K562 (cell line): ENCODE measurements around the gene KNOP1. TPM values are rescaled to one million over a fixed set of nuclear protein-coding genes. Genes with fewer than 3 reads are reported as not detected.

ENCODE experiments used
- ATAC-seq: fragments of 200-7000 bp; cut with Tn5 transposase; 3 replicates; pipeline ENCODE4 v1.9.1; 2020; ENCODE audit warnings: moderate library complexity
- BruUV-seq: library from RNA; stranded (reverse); fragments of 400-500 nt; replicated peaks from 2 replicates; lab custom pipeline; 2021; lab: Mats Ljungman, UMichigan
- CTCF ChIA-PET: fragments of 300-600 bp; formaldehyde crosslinking; extraction: SDS; loops from one replicate; lab custom pipeline; 2021; ENCODE audit warnings: low intra/inter-chr PET ratio; lab: Yijun Ruan, JAX
- POLR2A ChIA-PET: fragments of 300-600, 350-650 bp; sonication (Branson Sonifier 250); formaldehyde crosslinking; extraction: SDS; loops from one replicate; lab custom pipeline; 2021; ENCODE audit warnings: antibody characterized with exemption, inconsistent platforms; lab: Yijun Ruan, JAX
- DNase-seq, 4 experiments: peaks; one replicate each; pipeline versions ENCODE4 v3.0.0 to v3.0.0-alpha.2; 2011 to 2018; ENCODE audit warnings: low spot score in 3 of 4, mixed read lengths in 3 of 4; ENCODE audit errors: extremely low read depth in 1 of 4
- FAIRE-seq: peaks from 2 replicates; lab custom pipeline; 2011; peaks lifted over from hg19 to GRCh38; lab: Jason Lieb, UNC
- H2AFZ ChIP-seq: 2 replicates; pipeline ENCODE4 v1.6.0; 2011; ENCODE audit warnings: low read depth, low read length, control low read depth, inconsistent platforms
- H3K27ac ChIP-seq: fragments of 200-600 bp; 3 replicates; pipeline ENCODE4 v1.8.0; 2011; ENCODE audit warnings: low read depth, mild to moderate bottlenecking, control low read depth, inconsistent platforms, low read length, moderate library complexity, mixed read lengths; ENCODE audit errors: extremely low read depth
- H3K27me3 ChIP-seq, 2 experiments: fragments of 300-600 bp in 1 of 2; 2 replicates in 1 of 2; 3 replicates in 1 of 2; pipeline versions ENCODE4 v1.6.0 to v1.8.0; 2011; ENCODE audit warnings: inconsistent platforms in 2 of 2, low read length in 2 of 2, mild to moderate bottlenecking in 1 of 2, mixed read lengths in 1 of 2, moderate library complexity in 1 of 2; ENCODE audit not compliant: control insufficient read depth in 2 of 2, insufficient read depth in 2 of 2
- H3K36me3 ChIP-seq: fragments of 300-600 bp; 3 replicates; pipeline ENCODE4 v1.8.0; 2011; ENCODE audit warnings: mild to moderate bottlenecking, low read length, inconsistent platforms; ENCODE audit not compliant: control insufficient read depth, insufficient read depth
- H3K4me1 ChIP-seq, 2 experiments: fragments of 200-600 bp in 1 of 2; replicated peaks in 1 of 2; 2 replicates in 1 of 2; 3 replicates in 1 of 2; pipeline versions ENCODE4 v1.5.1 to v1.8.0; 2011; ENCODE audit warnings: inconsistent platforms in 2 of 2, low read length in 2 of 2, mild to moderate bottlenecking in 1 of 2, mixed read lengths in 1 of 2, moderate library complexity in 1 of 2; ENCODE audit not compliant: control insufficient read depth in 2 of 2, insufficient read depth in 2 of 2
- H3K4me2 ChIP-seq: 2 replicates; pipeline ENCODE4 v1.6.1; 2011; ENCODE audit warnings: low read length, control low read depth, inconsistent platforms, mixed read lengths; ENCODE audit not compliant: insufficient read depth
- H3K4me3 ChIP-seq: fragments of 200-600 bp; sonication (generic), shearing (Covaris generic); 2 replicates; pipeline ENCODE4 v1.5.1; 2016; ENCODE audit warnings: control low read depth, inconsistent platforms
- H3K79me2 ChIP-seq: fragments of 200-600 bp; 3 replicates; pipeline ENCODE4 v1.8.0; 2011; ENCODE audit warnings: low read length, inconsistent platforms; ENCODE audit not compliant: control insufficient read depth, insufficient read depth
- H3K9ac ChIP-seq, 2 experiments: 2 replicates each; pipeline versions ENCODE4 v1.6.0 to v1.6.1; 2011; ENCODE audit warnings: low read depth in 2 of 2, low read length in 2 of 2, control low read depth in 1 of 2, inconsistent platforms in 1 of 2, mild to moderate bottlenecking in 1 of 2, mixed read lengths in 1 of 2; ENCODE audit not compliant: insufficient read depth in 1 of 2
- H3K9me1 ChIP-seq: one replicate; pipeline ENCODE4 v1.6.0; 2011; ENCODE audit warnings: inconsistent platforms, mild to moderate bottlenecking, low read length, moderate library complexity; ENCODE audit not compliant: control insufficient read depth, insufficient read depth
- H3K9me3 ChIP-seq: replicated peaks from 2 replicates; pipeline ENCODE4 v1.5.1; 2011; ENCODE audit warnings: low read depth, low read length, inconsistent platforms; ENCODE audit not compliant: control insufficient read depth, insufficient read depth
- H4K20me1 ChIP-seq: replicated peaks from 2 replicates; pipeline ENCODE4 v1.6.1; 2011; ENCODE audit warnings: low read length, inconsistent platforms, mixed read lengths; ENCODE audit not compliant: control insufficient read depth, insufficient read depth
- ADNP ChIP-seq: fragments of 200-800 bp; sonication (Bioruptor generic); IDR thresholded peaks from 2 replicates; pipeline ENCODE4 v1.6.1; 2016; ENCODE audit warnings: missing genetic modification characterization, missing compliant biosample characterization
- CUX1 ChIP-seq: fragments of 200-800 bp; sonication (Bioruptor generic); IDR thresholded peaks from 2 replicates; pipeline ENCODE4 v1.6.1; 2016; ENCODE audit warnings: missing genetic modification characterization, missing compliant biosample characterization
- EWSR1 ChIP-seq: fragments of 450-650 bp; IDR thresholded peaks from 2 replicates; pipeline ENCODE4 v1.6.1; 2018; ENCODE audit warnings: borderline replicate concordance, mild to moderate bottlenecking, low read depth, moderate library complexity; ENCODE audit not compliant: partially characterized antibody
- HMGXB4 ChIP-seq: sonication (generic); formaldehyde crosslinking; IDR thresholded peaks from 2 replicates; pipeline ENCODE4 v1.8.1; 2023; ENCODE audit warnings: mild to moderate bottlenecking, missing genetic modification reagents
- KDM1A ChIP-seq, 2 experiments: fragments of 450-650 bp; IDR thresholded peaks; 2 replicates each; pipeline ENCODE4 v1.6.1; 2016; ENCODE audit warnings: mild to moderate bottlenecking in 2 of 2
- NFRKB ChIP-seq: fragments of 450-650 bp; IDR thresholded peaks from 2 replicates; pipeline ENCODE4 v1.6.1; 2016; ENCODE audit warnings: low read depth
- PATZ1 ChIP-seq: fragments of 250-450 bp; sonication (Bioruptor Pico); IDR thresholded peaks from 2 replicates; pipeline ENCODE4 v1.5.0; 2020; ENCODE audit warnings: mild to moderate bottlenecking, borderline replicate concordance
- PRDM10 ChIP-seq: fragments of 450-650 bp; IDR thresholded peaks from 2 replicates; pipeline ENCODE4 v1.6.1; 2018; ENCODE audit not compliant: partially characterized antibody
- TCF7L2 ChIP-seq: fragments of 150-350 bp; IDR thresholded peaks from 2 replicates; pipeline ENCODE4 v1.6.1; 2016; ENCODE audit warnings: low read depth, mild to moderate bottlenecking, low read length, moderate library complexity
- WGBS: fragments of 100-300 bp; shearing (Covaris generic); methylation state at CpG from one replicate; pipeline ENCODE4 v1.1.6; 2016; ENCODE audit warnings: low coverage, mixed read lengths; ENCODE audit not compliant: insufficient coverage; ENCODE audit errors: missing lambda C conversion rate; 5-methylcytosine and 5-hydroxymethylcytosine counted together
- in situ Hi-C: fragments of 300-500 bp; cut with MboI; formaldehyde crosslinking; loops from 4 replicates; pipeline ENCODE4 v1.15.0; 2018; ENCODE audit warnings: inconsistent platforms, mixed read lengths
- intact Hi-C: fragments of 100-400 bp; cut with micrococcal nuclease; formaldehyde crosslinking; loops from 2 replicates; pipeline ENCODE4 v1.14.2; 2022
- polyA plus RNA-seq, 8 experiments: library from polyadenylated mRNA; depleted of rRNA in 4 of 8; stranded (reverse) in 5 of 8; unstranded in 3 of 8; fragments of >200 nt; fragmentation: Nextera tagmentation in 2 of 8; fragmentation: Illumina TruSeq in 1 of 8; extraction: Ambion mirVana in 2 of 8; extraction: Trizol in 1 of 8; gene quantifications; 2 replicates each; pipeline versions ENCODE4 v1.2.1 to v1.2.3, GENCODE V29; 2011 to 2014; ENCODE audit warnings: inconsistent platforms in 1 of 8, missing spikeins in 1 of 8
- total RNA-seq, 7 experiments: library from RNA; depleted of rRNA in 6 of 7; stranded (reverse); fragments of >200 nt in 6 of 7; fragmentation: Illumina TruSeq in 2 of 7; extraction: Trizol in 2 of 7; gene quantifications; 2 replicates each; pipeline versions ENCODE4 v1.2.1 to v1.2.3, GENCODE V29; 2011 to 2021; ENCODE audit warnings: low replicate concordance in 1 of 7

Gene KNOP1
- total and polyA plus RNA-seq, 9 of the 15 experiments (the other 6 are each of a cell fraction or from before 2014, with no cell fraction given), result 22.4 to 57.6 (median 39.3) TPM

GRCh38 chr16:19687279-19687678 is 30.7 kb downstream of the KNOP1 start:
- H2AFZ ChIP-seq, result no peak overlapping the region
- BruUV-seq, result no TSS peak
- ATAC-seq (no peak), DNase-seq (no peak), FAIRE-seq (no peak)
- H3K9ac ChIP-seq, result no peak overlapping the region
- no peaks in the 10 kb centered on the region for H3K79me2 ChIP-seq
- H3K9me3 ChIP-seq, result no peaks in the 10 kb centered on the region
- no peak overlapping the region for H3K4me2 ChIP-seq
- no peaks in the 10 kb centered on the region for H3K9me1 ChIP-seq
- ChIA-PET POLR2A (interaction anchor here (0.7 kb wide), 1 partner anchor 330 kb away, joined by 4 read pairs; no protein-coding TSS in a partner anchor), CTCF (no interaction called here)
- in situ Hi-C loops (no loop called here), intact Hi-C loops (no loop called here)
- 64% methylated on average over 7 of the region's 7 CpGs for WGBS
- H3K4me1 ChIP-seq, result no peaks in the 10 kb centered on the region
- no peaks in the 10 kb centered on the region for H3K27me3 ChIP-seq
- H3K4me3 ChIP-seq, result no peak overlapping the region
- H4K20me1 ChIP-seq, result no peaks in the 10 kb centered on the region; the same call in 1 of the 2 replicates
- no peak overlapping the region for H3K27ac ChIP-seq
- peaks cover 6% of the 10 kb centered on the region; the same call in 2 of the 3 replicates for H3K36me3 ChIP-seq
- TF ChIP-seq NFRKB (no peak), CUX1 (CRISPR knock-in tag) (no peak), KDM1A (IDR thresholded peaks at IDR 0.05) (no peak), PRDM10 (no peak), ADNP (tag) (no peak), PATZ1 (CRISPR knock-in tag) (no peak), EWSR1 (no peak), TCF7L2 (no peak), HMGXB4 (CRISPR knock-in tag) (no peak)
